GM20000 (cell line): ENCODE data around the gene SLC41A2.

ENCODE experiments used
- DNase-seq: peaks from one replicate; pipeline ENCODE4 v3.0.0; 2012; ENCODE audit warnings: low spot score
- CTCF ChIP-seq: IDR thresholded peaks from 2 replicates; pipeline ENCODE4 v1.5.1; 2012; ENCODE audit warnings: mild to moderate bottlenecking, control low read depth; ENCODE audit errors: extremely low read depth, missing control alignments

The SLC41A2 gene

GRCh38 chr12:104939089-104939488 is 19.0 kb downstream of the SLC41A2 start:
- no peak for DNase-seq
- TF ChIP-seq CTCF = no peak

DNA sequence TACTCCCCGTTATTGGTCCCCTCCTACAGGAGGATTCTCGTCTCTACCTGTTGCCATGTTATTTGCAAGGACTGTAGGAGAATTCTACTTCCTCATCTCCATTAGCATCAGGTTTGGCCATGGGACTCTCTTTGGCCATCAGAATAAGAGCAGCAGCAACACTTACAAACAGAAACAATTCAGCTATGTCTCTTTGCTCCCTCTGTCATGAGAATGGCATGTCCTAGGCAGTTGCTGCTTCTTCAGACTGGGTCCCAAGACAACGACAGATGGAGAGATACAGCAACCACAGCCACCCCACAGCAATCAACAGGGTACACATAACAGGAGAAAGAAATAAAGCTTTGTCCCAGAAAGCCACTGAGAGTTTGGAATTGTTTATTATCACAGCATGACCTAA is 19.7 kb downstream of the SLC41A2 start:
- TF ChIP-seq CTCF = no peak
- no peak for DNase-seq

DNA sequence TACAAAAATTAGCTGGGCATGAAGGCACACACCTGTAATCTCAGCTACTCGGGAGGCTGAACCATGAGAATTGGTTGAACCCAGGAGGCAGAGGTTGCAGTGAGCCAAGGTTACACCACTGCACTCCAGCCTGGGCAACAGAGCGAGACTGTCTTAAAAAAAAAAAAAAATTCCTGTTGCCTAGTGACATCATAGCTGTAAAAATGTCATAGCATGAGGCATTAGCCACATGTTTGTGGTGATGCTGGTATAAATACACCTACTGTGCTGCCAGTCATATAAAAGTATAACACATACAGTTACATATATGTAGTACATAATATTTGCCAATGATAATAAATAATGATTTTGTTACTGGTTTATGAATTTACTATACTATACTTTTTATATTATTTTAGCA is 22.2 kb downstream of the SLC41A2 start:
- DNase-seq = no peak
- no peak for TF ChIP-seq CTCF

- no peak for DNase-seq
These were observed 24.3 kb downstream of the SLC41A2 start for GRCh38 chr12:104933778-104934177.

DNA sequence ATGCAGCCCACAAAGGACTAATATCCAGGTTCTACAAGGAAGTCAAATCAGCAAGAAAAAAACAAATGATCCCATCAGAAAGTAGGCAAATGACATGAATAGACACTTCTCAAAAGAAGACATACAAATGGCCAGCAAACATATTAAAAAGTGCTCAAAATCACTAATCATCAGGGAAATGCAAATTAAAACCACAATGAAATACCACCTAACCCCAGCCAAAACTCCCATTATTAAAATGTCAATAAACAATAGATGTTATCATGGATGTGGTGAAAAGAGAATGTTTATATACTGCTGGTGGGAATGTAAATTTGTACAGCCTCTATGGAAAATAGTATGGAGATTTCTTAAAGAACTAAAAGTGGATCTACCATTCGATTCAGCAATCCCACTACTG is 25.0 kb downstream of the SLC41A2 start:
- no peak for TF ChIP-seq CTCF
- DNase-seq = no peak

More at GRCh38 chr12:104933778-104934177, 24.3 kb downstream of the SLC41A2 start:
- no peak for TF ChIP-seq CTCF

DNA sequence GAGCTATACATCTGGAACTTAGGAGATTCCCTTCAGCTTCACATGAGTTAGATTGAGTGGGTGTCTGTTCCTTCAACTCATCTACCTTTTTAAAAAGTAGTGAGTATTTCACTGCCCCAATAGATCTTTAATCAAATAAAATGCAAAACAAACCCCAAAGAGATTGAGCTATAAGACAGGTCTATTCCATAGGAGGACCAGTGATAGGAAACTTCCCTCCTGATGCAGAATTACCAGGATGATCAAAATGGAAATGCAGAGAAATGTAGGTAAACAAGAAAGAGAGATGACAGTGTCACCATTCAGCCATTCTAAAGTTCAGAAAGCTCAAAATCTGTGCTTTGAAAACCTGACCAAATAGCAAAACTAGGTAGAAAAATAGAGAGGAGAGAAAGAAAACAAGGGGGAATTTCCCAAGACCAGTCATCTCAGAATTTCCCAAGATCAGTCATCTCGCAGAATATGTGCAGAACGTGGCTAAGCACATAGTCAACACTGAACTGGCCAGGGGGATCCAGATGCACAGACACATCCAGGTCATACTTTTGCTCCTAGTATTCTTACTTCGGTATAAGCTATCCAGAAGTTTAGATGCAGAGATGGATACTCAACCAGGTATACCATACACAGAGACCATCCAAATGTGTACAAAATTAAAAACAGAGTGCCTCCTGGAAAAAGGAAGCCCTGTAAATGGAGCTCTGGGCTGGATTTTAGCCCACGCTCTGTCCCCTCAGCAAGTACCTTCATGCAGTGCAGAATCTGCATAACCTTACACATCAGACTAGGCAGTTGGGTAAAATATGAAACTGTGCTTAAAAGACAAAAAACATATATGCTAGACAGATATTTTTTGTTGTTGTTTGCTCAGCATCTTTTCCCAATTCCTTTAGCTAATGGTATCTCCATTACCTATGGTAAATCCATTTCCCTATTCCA is 27.4 kb downstream of the SLC41A2 start:
- TF ChIP-seq CTCF = no peak
- peak; percentile 67 for DNase-seq

DNA sequence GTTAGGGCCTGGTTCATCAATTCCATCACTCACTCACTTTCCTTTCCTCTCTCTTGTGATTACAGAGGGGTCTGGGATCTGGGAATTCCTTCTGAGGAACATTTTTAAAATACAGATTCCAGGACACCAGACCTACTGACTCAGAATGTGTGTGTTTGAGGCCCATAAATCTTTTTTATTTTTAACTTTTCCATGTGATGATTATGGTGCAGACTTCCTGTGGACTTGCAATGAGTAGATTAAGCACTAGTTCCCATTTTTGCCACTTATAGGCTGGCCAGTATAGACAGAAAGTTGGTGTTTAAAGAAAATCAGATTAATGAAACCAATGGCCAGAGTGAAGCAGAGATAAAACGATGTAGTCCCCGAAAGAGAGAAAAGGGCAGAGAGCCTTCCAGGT is 28.1 kb downstream of the SLC41A2 start:
- DNase-seq = no peak
- no peak for TF ChIP-seq CTCF
